Subcutaneous adipose tissue (tissue), 4 donors: ENCODE results near the gene EIF1B. TPM values are rescaled to one million over a fixed set of nuclear protein-coding genes. Genes with fewer than 3 reads are reported as not detected.

ENCODE experiments used
- total RNA-seq, 4 donors: library from RNA; depleted of rRNA; stranded (reverse); fragments of >200 nt; gene quantifications; one replicate each; pipeline ENCODE4 v1.1.0, GENCODE V29; 2016
- TF ChIP-seq, protein P1 (sequence below): fragments of 450-650 bp; IDR thresholded peaks from one replicate; pipeline ENCODE4 v1.5.1; 2016; ENCODE audit warnings: low read depth, mild to moderate bottlenecking, control low read depth, antibody characterized with exemption, moderate library complexity

EIF1B gene
- total RNA-seq, 4 donors from 2014 or later = 37.5 to 62.6 (median 41.7) TPM

DNA sequence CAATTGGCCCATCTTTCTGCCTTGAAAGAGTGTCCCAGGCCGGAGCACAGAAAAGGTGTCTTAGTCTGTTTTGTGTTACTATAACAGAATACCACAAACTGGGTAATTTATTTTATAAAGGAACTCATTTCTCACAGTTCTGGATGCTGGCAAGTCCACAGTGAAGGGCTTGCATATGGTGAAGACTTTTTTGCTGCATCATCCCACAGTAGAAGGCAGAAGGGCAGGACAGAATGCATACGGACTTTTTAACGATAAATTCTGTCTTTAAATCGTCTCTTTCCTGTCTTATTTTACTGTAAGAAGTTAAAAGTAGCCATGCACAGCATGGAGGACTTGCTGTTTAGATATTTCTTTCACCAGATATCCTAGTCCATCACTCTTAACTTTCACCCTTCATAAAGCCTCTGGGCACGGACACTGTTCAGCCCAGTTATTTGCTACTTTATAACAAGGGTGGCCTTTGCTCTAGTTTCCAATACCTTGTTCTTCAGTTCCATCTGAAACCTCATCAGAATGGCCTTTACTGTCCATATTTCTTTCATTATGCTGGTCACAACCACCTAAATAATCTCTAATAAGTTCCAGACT lies 10.3 kb upstream of the EIF1B start:
- TF ChIP-seq, protein P1, sequence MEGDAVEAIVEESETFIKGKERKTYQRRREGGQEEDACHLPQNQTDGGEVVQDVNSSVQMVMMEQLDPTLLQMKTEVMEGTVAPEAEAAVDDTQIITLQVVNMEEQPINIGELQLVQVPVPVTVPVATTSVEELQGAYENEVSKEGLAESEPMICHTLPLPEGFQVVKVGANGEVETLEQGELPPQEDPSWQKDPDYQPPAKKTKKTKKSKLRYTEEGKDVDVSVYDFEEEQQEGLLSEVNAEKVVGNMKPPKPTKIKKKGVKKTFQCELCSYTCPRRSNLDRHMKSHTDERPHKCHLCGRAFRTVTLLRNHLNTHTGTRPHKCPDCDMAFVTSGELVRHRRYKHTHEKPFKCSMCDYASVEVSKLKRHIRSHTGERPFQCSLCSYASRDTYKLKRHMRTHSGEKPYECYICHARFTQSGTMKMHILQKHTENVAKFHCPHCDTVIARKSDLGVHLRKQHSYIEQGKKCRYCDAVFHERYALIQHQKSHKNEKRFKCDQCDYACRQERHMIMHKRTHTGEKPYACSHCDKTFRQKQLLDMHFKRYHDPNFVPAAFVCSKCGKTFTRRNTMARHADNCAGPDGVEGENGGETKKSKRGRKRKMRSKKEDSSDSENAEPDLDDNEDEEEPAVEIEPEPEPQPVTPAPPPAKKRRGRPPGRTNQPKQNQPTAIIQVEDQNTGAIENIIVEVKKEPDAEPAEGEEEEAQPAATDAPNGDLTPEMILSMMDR = no peak

DNA sequence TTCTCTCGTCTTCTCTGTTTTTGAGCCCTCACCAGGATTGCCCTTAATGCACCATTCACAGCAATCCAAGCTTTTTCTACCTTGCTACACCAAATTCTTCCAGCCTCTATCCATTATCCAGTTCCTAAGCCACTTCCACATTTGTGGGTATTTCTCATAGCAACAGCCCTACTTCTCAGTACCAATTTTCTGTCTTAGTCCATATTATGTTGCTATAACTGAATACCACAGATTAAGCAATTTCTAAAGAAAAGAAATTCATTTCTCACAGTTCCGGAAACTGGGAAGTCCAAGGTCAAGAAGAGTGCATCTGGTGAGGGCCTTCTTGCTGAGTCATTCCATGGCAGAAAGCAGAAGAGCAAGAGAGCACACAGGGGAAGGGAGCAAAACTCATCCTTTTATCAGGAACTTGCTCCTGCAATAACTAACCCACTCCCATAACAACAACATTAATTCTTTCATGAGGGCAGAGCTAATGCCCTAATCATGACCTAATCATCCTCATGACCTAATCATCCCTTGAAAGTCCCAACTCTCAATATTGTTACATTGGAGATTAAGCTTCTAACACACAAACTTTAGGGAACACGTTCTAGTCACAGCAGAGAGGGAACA lies 9.7 kb upstream of the EIF1B start:
- TF ChIP-seq, protein P1 = no peak

DNA sequence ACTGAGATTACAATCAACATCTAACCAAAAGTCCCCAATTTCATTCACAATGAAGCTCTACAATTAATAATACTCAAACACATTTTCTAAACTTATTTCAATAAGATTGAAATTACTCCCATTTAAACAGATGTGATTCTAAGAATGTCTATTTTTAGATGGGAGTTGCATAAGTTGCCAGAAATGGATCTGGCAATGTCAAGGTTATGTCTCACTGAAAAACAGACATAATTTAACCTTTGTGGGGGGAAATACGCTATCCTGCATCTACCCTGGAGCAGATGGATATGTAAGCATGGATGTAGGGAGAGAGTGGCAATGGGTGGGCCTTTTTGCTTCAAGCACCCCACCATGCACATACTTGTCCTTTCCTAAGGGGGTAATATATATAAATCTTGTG lies 6.7 kb upstream of the EIF1B start:
- TF ChIP-seq, protein P1 = no peak

DNA sequence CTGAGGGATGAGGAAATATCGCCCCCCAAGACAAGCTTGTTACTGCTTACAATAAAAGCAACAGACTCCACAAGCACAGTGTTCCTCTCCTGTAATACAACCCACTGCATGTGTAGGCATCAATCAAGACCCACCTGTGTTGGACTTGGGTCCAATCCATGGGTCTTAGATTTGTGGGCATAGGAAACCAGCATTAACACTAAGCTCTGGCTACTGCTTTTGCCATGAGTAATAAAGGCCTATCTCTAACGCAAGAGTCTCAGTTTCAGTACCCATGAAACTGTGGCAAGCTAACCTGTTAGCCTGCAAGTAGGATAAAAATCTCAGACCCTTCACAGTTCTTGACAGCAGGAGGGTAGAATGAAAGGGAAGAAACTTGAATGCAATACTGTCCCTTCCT lies 5.2 kb upstream of the EIF1B start:
- TF ChIP-seq, protein P1 = no peak

DNA sequence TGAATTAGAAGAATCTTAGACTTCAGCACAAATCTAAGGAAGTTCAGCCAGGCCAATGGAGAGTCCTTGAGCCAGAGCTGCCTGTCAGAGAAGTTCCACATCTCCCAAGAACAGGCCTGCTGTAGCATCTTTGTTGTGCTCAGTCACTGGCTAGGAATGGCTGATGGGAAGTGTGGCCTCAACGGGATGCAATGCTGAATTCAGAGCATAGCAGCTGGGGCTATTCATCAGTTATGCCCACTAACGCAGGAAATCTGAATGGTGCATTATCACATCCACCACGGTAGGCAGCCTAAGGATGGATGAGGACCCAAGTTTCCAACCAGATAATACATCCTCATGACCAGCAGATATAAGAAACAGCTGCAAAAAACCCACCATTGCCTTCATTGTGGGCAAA lies 3.2 kb upstream of the EIF1B start:
- TF ChIP-seq, protein P1 = no peak

DNA sequence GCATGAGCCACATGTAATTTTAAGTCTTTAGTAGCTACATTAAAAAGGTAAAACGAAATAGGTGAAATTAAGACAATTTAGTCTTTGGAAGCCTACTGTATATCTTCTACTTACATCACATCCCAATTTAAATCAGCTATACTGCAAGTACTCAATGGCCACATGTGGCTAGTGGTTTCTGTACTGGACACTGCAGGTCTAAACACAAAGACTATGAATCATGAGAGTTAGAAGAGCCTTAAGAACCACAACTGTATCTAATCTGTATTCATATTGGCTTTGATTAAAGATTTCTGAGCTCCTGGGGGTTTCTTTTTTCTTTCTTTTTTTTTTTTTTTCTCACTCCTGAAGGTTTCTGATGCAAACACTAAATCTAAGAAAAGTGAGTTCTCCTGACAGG lies 2.3 kb upstream of the EIF1B start:
- TF ChIP-seq, protein P1 = no peak

DNA sequence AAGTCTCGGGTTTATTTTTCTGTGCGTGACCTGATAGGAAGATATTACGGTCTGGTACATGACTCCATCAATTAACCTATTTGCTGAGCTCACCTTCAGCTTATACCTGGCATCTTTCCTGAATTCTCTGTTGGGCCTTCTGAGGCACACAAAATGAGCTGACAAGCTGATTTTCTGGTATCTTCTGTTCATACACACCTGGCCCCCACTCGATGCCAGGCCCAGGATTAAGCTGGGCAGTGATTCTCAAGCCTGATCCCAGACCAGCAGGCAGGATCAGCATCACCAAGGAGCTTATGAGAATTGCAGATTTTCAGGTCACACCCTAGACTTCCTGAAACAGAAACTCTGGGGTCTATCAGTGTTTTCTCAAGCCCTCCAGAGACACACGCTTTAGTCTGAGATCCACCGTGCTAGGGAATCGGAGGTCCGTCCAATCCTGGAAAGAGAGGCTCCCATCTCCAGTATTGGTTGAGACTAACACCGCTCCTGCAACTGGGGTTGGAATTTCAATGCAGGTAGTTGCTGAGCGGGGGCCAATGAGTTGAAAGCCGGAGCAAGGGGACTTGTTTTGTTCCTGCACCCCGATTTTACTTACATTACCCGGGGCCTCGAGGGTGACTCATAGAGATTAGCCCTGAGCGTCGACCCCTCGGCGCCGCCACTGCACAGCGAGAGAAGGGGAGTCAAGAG lies 636 bp upstream of the EIF1B start:
- TF ChIP-seq, protein P1 = no peak
